ENCODE measurements around the gene EML3.
"Not testable (repeated sequence)": the region's sequence is repeated elsewhere in the genome, so short reads cannot be mapped to it uniquely, and the experiment has no call there.

GRCh38 chr11:62616957-62617356, 4.4 kb upstream of the EML3 start:
- TF ChIP-seq, protein P1, sequence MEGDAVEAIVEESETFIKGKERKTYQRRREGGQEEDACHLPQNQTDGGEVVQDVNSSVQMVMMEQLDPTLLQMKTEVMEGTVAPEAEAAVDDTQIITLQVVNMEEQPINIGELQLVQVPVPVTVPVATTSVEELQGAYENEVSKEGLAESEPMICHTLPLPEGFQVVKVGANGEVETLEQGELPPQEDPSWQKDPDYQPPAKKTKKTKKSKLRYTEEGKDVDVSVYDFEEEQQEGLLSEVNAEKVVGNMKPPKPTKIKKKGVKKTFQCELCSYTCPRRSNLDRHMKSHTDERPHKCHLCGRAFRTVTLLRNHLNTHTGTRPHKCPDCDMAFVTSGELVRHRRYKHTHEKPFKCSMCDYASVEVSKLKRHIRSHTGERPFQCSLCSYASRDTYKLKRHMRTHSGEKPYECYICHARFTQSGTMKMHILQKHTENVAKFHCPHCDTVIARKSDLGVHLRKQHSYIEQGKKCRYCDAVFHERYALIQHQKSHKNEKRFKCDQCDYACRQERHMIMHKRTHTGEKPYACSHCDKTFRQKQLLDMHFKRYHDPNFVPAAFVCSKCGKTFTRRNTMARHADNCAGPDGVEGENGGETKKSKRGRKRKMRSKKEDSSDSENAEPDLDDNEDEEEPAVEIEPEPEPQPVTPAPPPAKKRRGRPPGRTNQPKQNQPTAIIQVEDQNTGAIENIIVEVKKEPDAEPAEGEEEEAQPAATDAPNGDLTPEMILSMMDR (IDR thresholded peaks at IDR 0.05) = not testable (repeated sequence)
- TF ChIP-seq, protein P2, sequence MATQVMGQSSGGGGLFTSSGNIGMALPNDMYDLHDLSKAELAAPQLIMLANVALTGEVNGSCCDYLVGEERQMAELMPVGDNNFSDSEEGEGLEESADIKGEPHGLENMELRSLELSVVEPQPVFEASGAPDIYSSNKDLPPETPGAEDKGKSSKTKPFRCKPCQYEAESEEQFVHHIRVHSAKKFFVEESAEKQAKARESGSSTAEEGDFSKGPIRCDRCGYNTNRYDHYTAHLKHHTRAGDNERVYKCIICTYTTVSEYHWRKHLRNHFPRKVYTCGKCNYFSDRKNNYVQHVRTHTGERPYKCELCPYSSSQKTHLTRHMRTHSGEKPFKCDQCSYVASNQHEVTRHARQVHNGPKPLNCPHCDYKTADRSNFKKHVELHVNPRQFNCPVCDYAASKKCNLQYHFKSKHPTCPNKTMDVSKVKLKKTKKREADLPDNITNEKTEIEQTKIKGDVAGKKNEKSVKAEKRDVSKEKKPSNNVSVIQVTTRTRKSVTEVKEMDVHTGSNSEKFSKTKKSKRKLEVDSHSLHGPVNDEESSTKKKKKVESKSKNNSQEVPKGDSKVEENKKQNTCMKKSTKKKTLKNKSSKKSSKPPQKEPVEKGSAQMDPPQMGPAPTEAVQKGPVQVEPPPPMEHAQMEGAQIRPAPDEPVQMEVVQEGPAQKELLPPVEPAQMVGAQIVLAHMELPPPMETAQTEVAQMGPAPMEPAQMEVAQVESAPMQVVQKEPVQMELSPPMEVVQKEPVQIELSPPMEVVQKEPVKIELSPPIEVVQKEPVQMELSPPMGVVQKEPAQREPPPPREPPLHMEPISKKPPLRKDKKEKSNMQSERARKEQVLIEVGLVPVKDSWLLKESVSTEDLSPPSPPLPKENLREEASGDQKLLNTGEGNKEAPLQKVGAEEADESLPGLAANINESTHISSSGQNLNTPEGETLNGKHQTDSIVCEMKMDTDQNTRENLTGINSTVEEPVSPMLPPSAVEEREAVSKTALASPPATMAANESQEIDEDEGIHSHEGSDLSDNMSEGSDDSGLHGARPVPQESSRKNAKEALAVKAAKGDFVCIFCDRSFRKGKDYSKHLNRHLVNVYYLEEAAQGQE (IDR thresholded peaks at IDR 0.05; ENCODE audit: insufficient read depth in 1 of 2, low read depth in 2 of 2, low read length in 1 of 2) = not testable (repeated sequence)
- TF ChIP-seq POLR2AphosphoS5 (IDR thresholded peaks at IDR 0.05; ENCODE audit: low read depth, low read length) = not testable (repeated sequence)
